DMS114 treated with DMSO at 0.1 percent for 48 hours (cell line): ENCODE data around the gene SECTM1.
"Not testable (repeated sequence)": the region's sequence is repeated elsewhere in the genome, so short reads cannot be mapped to it uniquely, and the experiment has no call there.

ENCODE experiments used
- DNase-seq: peaks from one replicate; lab custom pipeline; 2025; ENCODE audit not compliant: unreplicated experiment; lab: John Stamatoyannopoulos, UW

The SECTM1 gene

GRCh38 chr17:82370471-82371332 lies 37.1 kb upstream of the SECTM1 start:
- no peak for DNase-seq

- DNase-seq = no peak
Measured at GRCh38 chr17:82369211-82369610, 35.6 kb upstream of the SECTM1 start.

- DNase-seq = no peak
Measured at GRCh38 chr17:82367724-82368524, 34.4 kb upstream of the SECTM1 start.

- DNase-seq = no peak
Measured at GRCh38 chr17:82366749-82367148, 33.2 kb upstream of the SECTM1 start.

DNA sequence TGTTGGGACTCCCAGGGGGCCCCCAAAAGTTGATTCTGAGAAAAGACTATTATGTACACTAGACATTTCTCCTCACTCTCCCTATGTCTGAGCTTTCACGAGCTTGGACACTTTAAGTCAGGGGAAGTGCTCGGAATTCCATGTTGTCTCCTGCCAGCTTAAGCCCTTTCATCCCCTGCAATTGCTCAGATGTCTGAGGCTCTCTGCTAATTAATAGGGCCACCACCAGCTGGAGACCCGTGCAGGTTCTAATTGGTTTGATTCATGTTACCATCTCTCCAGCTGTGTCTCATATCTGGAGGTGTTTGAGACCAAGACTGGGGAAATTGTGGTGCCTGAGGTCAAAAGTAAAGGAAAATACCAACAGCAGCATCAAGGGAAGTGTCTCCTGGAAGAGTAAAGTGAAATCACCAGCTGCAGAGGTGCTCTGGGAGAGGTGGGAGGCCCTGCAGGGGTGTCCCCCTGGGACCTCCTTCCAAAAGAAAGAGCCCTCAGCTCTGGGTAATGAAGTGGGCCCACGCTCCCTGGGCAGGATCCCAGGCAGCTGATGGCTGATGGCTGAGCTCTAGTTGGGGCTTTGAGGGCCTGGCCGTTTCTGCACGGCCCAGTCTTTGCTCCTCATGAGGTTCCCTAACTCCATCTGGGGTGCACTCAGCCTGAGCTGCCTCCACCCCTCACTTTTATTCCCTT lies 32.2 kb upstream of the SECTM1 start:
- DNase-seq = no peak

- DNase-seq = no peak
Measured at GRCh38 chr17:82361885-82362633, 28.5 kb upstream of the SECTM1 start.

- not testable (repeated sequence) for DNase-seq
Measured at GRCh38 chr17:82359451-82360074, 26.0 kb upstream of the SECTM1 start.

DNA sequence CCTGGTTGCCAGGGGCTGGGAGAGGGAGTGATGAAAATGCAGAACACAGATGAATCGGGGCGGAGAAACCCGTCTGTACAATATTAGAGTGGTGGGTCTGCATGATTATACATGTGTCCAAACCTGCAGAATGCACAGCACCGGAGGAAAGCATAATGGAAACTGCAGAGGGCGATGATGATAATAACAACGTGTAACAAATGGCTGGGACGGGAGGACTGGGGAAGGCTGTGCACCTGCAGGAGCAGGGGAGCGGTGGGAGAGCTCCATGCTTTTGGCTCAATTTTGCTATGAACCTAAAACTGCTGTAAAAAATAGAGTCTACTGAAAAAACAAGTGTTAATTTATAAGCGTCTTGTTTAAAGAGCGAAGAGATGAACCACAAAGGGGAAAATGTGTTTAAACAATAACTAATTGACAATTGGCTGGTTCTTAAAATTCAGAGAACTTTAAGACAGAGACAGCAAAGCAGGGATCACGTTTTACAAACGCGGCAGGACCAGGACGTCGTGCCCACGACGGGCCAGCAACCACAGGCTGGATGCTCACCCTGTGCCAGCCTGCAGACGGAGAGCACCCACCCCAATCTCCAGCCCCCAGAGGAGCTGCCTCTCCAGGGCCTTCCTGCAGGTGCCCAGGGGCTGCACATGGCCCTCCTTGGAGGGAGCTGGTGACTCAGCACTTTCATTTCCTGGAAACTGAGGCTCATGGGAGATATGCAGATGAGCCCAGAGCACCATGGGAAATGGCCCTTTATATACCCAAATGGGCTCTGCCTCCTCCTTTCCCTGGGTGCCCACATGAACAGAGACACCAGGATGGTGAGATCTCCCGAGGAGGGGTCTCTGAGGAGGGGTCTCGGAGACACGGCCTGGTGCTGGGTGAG lies 25.1 kb upstream of the SECTM1 start, which contains the start of gene TEX19:
Gene TEX19, plus strand, starts transcription at position 783 of the 886 bp plus-strand sequence. CDS start 2,904 bp downstream, outside the sequence.
- no peak for DNase-seq

DNA sequence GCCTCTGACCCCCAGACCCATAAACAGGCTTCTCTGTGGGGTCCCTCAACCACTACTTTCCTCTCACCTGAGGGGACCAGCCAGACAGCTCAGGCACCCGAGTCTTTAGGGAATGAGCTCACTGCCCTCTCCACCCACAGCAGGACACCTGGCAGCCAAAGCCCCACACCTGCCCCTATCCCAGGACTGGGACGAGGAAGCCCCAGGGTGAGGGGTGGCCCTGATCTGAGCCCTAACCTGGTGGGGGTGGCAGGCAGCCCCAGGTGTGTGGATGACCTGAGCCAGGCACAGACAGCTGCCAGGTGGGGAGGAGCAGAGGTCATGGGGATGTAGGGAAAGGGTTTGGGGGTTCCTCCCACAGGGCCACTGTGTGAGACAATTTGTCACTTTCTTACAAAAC lies 23.8 kb upstream of the SECTM1 start:
- no peak for DNase-seq

- DNase-seq = no peak
Measured at GRCh38 chr17:82356845-82357355, 23.3 kb upstream of the SECTM1 start.

DNA sequence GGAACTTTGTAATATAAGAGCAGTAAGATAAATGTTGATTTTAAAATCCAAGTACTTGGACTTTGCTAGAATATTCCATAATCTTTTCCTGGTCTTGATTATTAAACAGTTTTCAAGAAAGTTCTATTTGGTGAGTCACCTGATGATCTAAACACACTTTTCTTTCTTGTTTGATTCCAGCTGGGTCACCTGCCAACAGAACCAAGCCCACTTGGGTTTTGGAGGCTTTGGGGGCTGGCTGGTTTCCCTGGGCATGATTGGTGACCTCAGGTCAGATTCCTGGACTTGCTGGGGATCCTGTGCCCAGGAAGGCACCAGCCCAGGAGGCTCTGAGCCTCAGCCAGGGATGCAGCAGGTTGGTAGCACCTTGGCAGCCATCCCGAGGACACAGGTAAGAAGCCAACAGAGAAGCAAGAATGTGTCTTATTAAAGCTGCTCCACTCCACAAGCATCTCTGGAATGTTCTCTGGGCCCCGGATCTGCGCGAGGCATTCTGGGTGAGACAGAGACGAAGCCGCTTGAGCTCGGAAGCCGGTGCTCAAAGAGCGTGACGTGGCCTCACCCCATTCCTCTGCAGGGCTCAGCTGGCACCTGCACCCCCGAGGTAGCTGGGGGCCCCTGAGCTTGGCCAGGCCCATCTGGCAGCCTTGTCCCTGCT lies 22.3 kb upstream of the SECTM1 start:
- no peak for DNase-seq

DNA sequence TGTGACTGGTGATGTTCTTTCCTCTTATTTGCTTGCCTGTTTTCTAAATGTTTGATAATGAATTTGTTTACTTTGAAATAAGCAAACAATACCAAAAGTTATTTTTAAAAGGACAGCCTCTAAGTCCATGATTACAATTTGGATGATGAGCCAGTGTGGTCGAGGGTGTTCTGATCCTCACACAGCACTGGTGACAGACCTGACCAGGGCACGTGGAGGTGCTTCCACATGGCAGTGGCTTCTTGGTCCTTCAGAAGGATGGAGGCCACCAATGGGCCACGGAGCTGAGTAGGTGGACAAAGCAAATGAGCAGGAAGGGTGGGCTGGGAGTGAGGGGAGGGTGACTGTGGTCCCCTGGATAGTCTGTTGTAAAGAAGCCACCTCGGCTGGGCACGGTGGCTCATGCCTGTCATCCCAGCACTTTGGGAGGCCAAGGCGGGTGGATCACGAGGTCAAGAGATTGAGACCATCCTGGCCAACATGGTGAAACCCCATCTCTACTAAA lies 21.3 kb upstream of the SECTM1 start:
- DNase-seq = no peak

DNA sequence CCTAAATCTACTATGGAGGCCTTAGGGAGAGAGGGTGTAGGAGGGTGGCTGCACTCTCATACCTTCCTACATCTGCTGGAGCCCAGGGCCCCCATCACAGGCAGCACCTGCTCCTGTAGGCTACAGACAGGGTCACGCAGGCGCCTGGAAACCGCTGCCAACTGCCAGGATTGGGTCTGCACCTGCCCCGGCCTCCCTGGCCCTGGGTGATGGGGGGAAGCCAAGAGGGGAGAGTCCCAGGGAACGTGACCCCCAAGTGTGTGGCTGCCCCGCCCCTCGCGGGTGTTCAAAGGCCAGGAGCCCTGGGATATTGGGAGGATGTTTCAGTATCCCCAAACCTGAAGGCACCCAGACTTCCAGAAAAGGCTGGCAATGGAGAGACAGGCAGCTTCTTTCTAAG lies 19.9 kb upstream of the SECTM1 start:
- no peak for DNase-seq

GRCh38 chr17:82351713-82352488 lies 18.3 kb upstream of the SECTM1 start:
- peak; percentile 68 for DNase-seq

GRCh38 chr17:82351254-82351712 lies 17.7 kb upstream of the SECTM1 start:
- no peak for DNase-seq

- DNase-seq = no peak
Measured at GRCh38 chr17:82350182-82351030, 16.8 kb upstream of the SECTM1 start.

- no peak for DNase-seq
Measured at GRCh38 chr17:82349287-82349701, 15.7 kb upstream of the SECTM1 start.
